Uterus (tissue), 2 donors: ENCODE results near the gene DSN1.

ENCODE experiments used
- CTCF ChIP-seq, 4 experiments: fragments of 200-600 bp in 2 of 4; fragments of 450-650 bp in 2 of 4; sonication (generic) in 2 of 4; IDR thresholded peaks; one replicate each; pipeline ENCODE4 v1.5.1; 2016 to 2019; ENCODE audit warnings: antibody characterized with exemption in 4 of 4, mild to moderate bottlenecking in 2 of 4, moderate library complexity in 1 of 4
- POLR2A ChIP-seq, 2 donors: fragments of 450-650 bp; IDR thresholded peaks; one replicate each; pipeline ENCODE4 v1.6.1; 2016; ENCODE audit warnings: antibody characterized with exemption in 2 of 2, mild to moderate bottlenecking in 1 of 2, moderate library complexity in 1 of 2

- no peak for TF ChIP-seq CTCF (IDR thresholded peaks at IDR 0.05)
- TF ChIP-seq POLR2A (IDR thresholded peaks at IDR 0.05): no peak
Measured at GRCh38 chr20:36812594-36813463, 39.3 kb upstream of the DSN1 start.
